GM12878 (cell line): ENCODE results near the gene BICC1. TPM values are rescaled to one million over a fixed set of nuclear protein-coding genes. Genes with fewer than 3 reads are reported as not detected.

Experiments used
- ATAC-seq: fragments of 200-7000 bp; cut with Tn5 transposase; 3 replicates; pipeline ENCODE4 v1.9.1; 2020; ENCODE audit warnings: mild to moderate bottlenecking, moderate library complexity
- BruUV-seq: library from RNA; stranded (reverse); fragments of 400-500 nt; replicated peaks from 2 replicates; lab custom pipeline; 2021; lab: Mats Ljungman, UMichigan
- CTCF ChIA-PET: fragments of 300-600 bp; sonication (Branson Sonifier 250); formaldehyde crosslinking; extraction: SDS; loops from one replicate; lab custom pipeline; 2021; ENCODE audit warnings: inconsistent platforms; lab: Yijun Ruan, JAX
- POLR2A ChIA-PET: fragments of 350-600 bp; formaldehyde crosslinking; extraction: SDS; loops from one replicate; lab custom pipeline; 2021; ENCODE audit warnings: inconsistent platforms; lab: Charles Lee
- RAD21 ChIA-PET: fragments of 300-600 bp; sonication (Branson Sonifier 250); formaldehyde crosslinking; loops from one replicate; lab custom pipeline; 2023; ENCODE audit warnings: antibody characterized with exemption; ENCODE audit not compliant: unreplicated experiment; lab: Charles Lee
- SMC1A ChIA-PET: fragments of 300-600 bp; sonication (Branson Sonifier 250); formaldehyde crosslinking; loops from one replicate; lab custom pipeline; 2023; ENCODE audit not compliant: unreplicated experiment, uncharacterized antibody; lab: Charles Lee
- DNase-seq: peaks from one replicate; pipeline ENCODE4 v3.0.0-alpha.2; 2011; ENCODE audit warnings: low read depth, low spot score
- FAIRE-seq: peaks from 3 replicates; lab custom pipeline; 2011; peaks lifted over from hg19 to GRCh38; lab: Jason Lieb, UNC
- H2AFZ ChIP-seq: 2 replicates; pipeline ENCODE4 v1.6.0; 2011; ENCODE audit warnings: low read depth, low read length, control low read depth; ENCODE audit not compliant: control insufficient read depth
- H3K27ac ChIP-seq: 2 replicates; pipeline ENCODE4 v1.5.1; 2011; ENCODE audit warnings: control low read depth; ENCODE audit not compliant: control insufficient read depth, insufficient read depth
- H3K27me3 ChIP-seq, 2 experiments: replicated peaks in 1 of 2; 2 replicates each; pipeline versions ENCODE4 v1.6.0 to v1.6.1; 2011; ENCODE audit warnings: low read length in 1 of 2; ENCODE audit not compliant: control insufficient read depth in 2 of 2, insufficient read depth in 2 of 2
- H3K36me3 ChIP-seq, 2 experiments: 2 replicates each; pipeline ENCODE4 v1.5.1; 2011; ENCODE audit warnings: low read length in 1 of 2; ENCODE audit not compliant: control insufficient read depth in 2 of 2, insufficient read depth in 2 of 2
- H3K4me1 ChIP-seq: 2 replicates; pipeline ENCODE4 v1.6.1; 2011; ENCODE audit warnings: mild to moderate bottlenecking, low read length, moderate library complexity, mixed read lengths; ENCODE audit not compliant: control insufficient read depth, insufficient read depth
- H3K4me2 ChIP-seq: 2 replicates; pipeline ENCODE4 v1.6.0; 2011; ENCODE audit warnings: control low read depth; ENCODE audit not compliant: control insufficient read depth, insufficient read depth
- H3K4me3 ChIP-seq: fragments of 200-600 bp; sonication (generic); 2 replicates; pipeline ENCODE4 v1.5.1; 2016
- H3K79me2 ChIP-seq: 2 replicates; pipeline ENCODE4 v1.6.0; 2011; ENCODE audit warnings: low read length; ENCODE audit not compliant: control insufficient read depth, insufficient read depth
- H3K9ac ChIP-seq: 2 replicates; pipeline ENCODE4 v1.8.0; 2011; ENCODE audit warnings: low read length, control low read depth, mixed read lengths; ENCODE audit not compliant: control insufficient read depth, insufficient read depth
- H3K9me3 ChIP-seq: replicated peaks from 3 replicates; pipeline ENCODE4 v1.5.1; 2011; ENCODE audit warnings: mild to moderate bottlenecking, low read length; ENCODE audit not compliant: control insufficient read depth, insufficient read depth
- H4K20me1 ChIP-seq: 2 replicates; pipeline ENCODE4 v1.6.0; 2011; ENCODE audit not compliant: control insufficient read depth, insufficient read depth
- BRCA1 ChIP-seq: IDR thresholded peaks from 2 replicates; pipeline ENCODE4 v1.6.1; 2011; ENCODE audit warnings: low read depth, low read length, improper control_type of control experiment
- HDAC6 ChIP-seq: fragments of 200-600 bp; sonication (generic); IDR thresholded peaks from one replicate; pipeline ENCODE4 v1.8.0; 2017; ENCODE audit warnings: antibody characterized with exemption; ENCODE audit not compliant: unreplicated experiment
- JUND ChIP-seq: IDR thresholded peaks from 2 replicates; pipeline ENCODE4 v1.6.1; 2012; ENCODE audit warnings: low read depth, mild to moderate bottlenecking, low read length, improper control_type of control experiment, moderate library complexity
- KAT2A ChIP-seq: conservative IDR thresholded peaks from 2 replicates; pipeline ENCODE4 v1.6.1; 2011; ENCODE audit warnings: low read depth, low read length; ENCODE audit not compliant: control insufficient read depth
- ZNF384 ChIP-seq: IDR thresholded peaks from 2 replicates; pipeline ENCODE4 v1.6.1; 2012; ENCODE audit warnings: low read depth, mild to moderate bottlenecking, low read length, improper control_type of control experiment, borderline replicate concordance
- WGBS: methylation state at CpG from one replicate; pipeline ENCODE4 v1.1.6; 2016; ENCODE audit warnings: low lambda C conversion rate; ENCODE audit not compliant: insufficient replicate concordance, insufficient coverage; ENCODE audit errors: missing lambda C conversion rate; 5-methylcytosine and 5-hydroxymethylcytosine counted together
- in situ Hi-C: fragments of 300-500 bp; cut with MboI; formaldehyde crosslinking; loops from 9 replicates; pipeline ENCODE4 v1.14.3; 2018; ENCODE audit warnings: mixed read lengths
- intact Hi-C: fragments of 100-400 bp; cut with micrococcal nuclease; formaldehyde crosslinking; loops from one replicate; pipeline ENCODE4 v1.14.2; 2022; ENCODE audit not compliant: unreplicated experiment
- polyA plus RNA-seq, 11 experiments: library from polyadenylated mRNA; depleted of rRNA in 4 of 11; unstranded in 6 of 11; stranded (reverse) in 5 of 11; fragments of >200 nt; fragmentation: Nextera tagmentation in 4 of 11; fragmentation: Illumina TruSeq in 1 of 11; extraction: Ambion mirVana in 4 of 11; extraction: Trizol in 1 of 11; gene quantifications; 1 replicate in 1 of 11; 2 replicates in 10 of 11; pipeline versions ENCODE4 v1.2.1 to v1.2.3, GENCODE V29; 2011 to 2016; ENCODE audit warnings: inconsistent platforms in 2 of 11, missing spikeins in 2 of 11, low read depth in 1 of 11
- total RNA-seq, 4 experiments: library from RNA; depleted of rRNA in 3 of 4; stranded (reverse); fragments of >200 nt in 3 of 4; fragmentation: Illumina TruSeq in 1 of 4; extraction: Trizol in 1 of 4; gene quantifications; 2 replicates each; pipeline versions ENCODE4 v1.2.1 to v1.2.3, GENCODE V29; 2013 to 2021
- TF ChIP-seq, protein P1 (sequence below): IDR thresholded peaks from 2 replicates; pipeline ENCODE4 v1.6.1; 2011; ENCODE audit warnings: low read depth, mild to moderate bottlenecking, low read length, moderate library complexity, borderline replicate concordance; ENCODE audit errors: extremely low read depth

BICC1 gene
- total and polyA plus RNA-seq, 10 of the 15 experiments (the other 5 are each of a cell fraction or from before 2014, with no cell fraction given) = 0.01 to 0.10 (median 0.04) TPM; not detected in 5

DNA sequence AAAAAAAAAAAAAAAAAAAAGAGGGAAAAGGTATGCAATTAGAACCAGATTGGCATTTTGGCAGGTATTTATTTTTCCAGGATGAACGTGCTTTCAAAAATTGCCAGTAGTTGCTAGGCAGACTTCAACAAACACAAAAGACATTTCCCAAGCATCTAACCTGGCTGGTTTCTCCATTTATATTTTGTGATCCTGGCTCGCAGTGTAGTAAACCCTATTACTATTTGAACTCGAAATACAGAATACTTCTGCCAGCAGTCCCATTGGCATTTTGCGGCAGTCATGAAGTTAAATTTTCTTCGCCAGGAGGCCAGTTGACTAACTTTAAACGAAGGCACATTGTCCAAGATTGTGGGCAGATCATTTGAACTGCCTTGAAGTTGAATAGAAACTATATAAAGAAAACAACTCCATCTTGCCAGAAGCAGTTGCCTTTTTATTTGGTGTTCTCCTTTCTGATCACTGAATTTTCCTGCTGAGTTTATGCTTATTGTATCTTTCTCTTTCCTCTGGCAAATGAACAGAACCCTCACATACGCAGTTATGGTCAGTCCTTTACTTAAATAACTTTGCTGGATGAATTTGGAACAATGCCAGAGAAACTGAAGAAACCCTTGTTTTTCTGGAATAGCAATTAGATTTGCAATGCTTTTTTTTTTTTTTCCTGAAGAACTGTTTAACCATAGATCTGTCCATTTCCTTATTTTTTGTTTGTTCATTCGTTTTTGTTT is 132.9 kb downstream of the BICC1 start:
- WGBS = 37% methylated on average over 8 of the region's 8 CpGs
- Histone ChIP-seq H3K27ac (no peak overlapping the region), H2AFZ (no peak overlapping the region), H3K27me3 (no peaks in the 10 kb centered on the region; a peak in 2 of 4 replicates), H3K36me3 (no peaks in the 10 kb centered on the region), H3K4me2 (no peak overlapping the region), H3K79me2 (no peaks in the 10 kb centered on the region), H3K9ac (no peak overlapping the region), H3K9me3 (no peaks in the 10 kb centered on the region), H3K4me1 (no peaks in the 10 kb centered on the region), H3K4me3 (no peak overlapping the region), H4K20me1 (no peaks in the 10 kb centered on the region)
- no peak for ATAC-seq
- TF ChIP-seq JUND (no peak), KAT2A (no peak), HDAC6 (no peak), BRCA1 (no peak), ZNF384 (no peak)
- TF ChIP-seq, protein P1, sequence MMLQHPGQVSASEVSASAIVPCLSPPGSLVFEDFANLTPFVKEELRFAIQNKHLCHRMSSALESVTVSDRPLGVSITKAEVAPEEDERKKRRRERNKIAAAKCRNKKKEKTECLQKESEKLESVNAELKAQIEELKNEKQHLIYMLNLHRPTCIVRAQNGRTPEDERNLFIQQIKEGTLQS = no peak
- SMC1A ChIA-PET = interaction anchor here (1.7 kb wide), 1 partner anchor 114 kb away, joined by 4 read pairs; no protein-coding TSS in a partner anchor
- POLR2A ChIA-PET = no interaction called here
- RAD21 ChIA-PET = no interaction called here
- in situ Hi-C loops = no loop called here
- intact Hi-C loops = no loop called here
- no peak for DNase-seq
- FAIRE-seq = no peak
- BruUV-seq = no TSS peak
- CTCF ChIA-PET = no interaction called here
